H1 (cell line): ENCODE data around the gene ADRA2C. TPM values are rescaled to one million over a fixed set of nuclear protein-coding genes. Genes with fewer than 3 reads are reported as not detected.

Source experiments
- RNF2 ChIP-seq: fragments of 200-900, 300-1000 bp; sonication (generic); IDR thresholded peaks from 2 replicates; pipeline ENCODE4 v1.7.1; 2016; ENCODE audit warnings: borderline replicate concordance, low read depth, mild to moderate bottlenecking, antibody characterized with exemption, low read length; ENCODE audit not compliant: poor library complexity, severe bottlenecking; ENCODE audit errors: missing control alignments
- TCF12 ChIP-seq: IDR thresholded peaks from 2 replicates; pipeline ENCODE4 v1.6.1; 2011; ENCODE audit warnings: low read depth, mild to moderate bottlenecking, low read length
- polyA plus RNA-seq, 7 experiments: library from polyadenylated mRNA; depleted of rRNA in 3 of 7; stranded (reverse) in 5 of 7; unstranded in 2 of 7; fragments of >200 nt in 5 of 7; fragments of 200-250 nt in 2 of 7; gene quantifications; 1 replicate in 5 of 7; 2 replicates in 1 of 7; 4 replicates in 1 of 7; pipeline versions ENCODE4 v1.2.1 to v1.2.3, GENCODE V29; 2011 to 2013; ENCODE audit warnings: missing spikeins in 2 of 7, mixed read lengths in 2 of 7
- total RNA-seq: library from RNA; stranded (reverse); fragmentation: NEBNext Ultra II Directional; extraction: Animal tissue kit (Norgen Biotek cat#: 25700); gene quantifications from 2 replicates; pipeline ENCODE4 v1.2.1, GENCODE V29; 2021
- TF ChIP-seq, protein P1 (sequence below): IDR thresholded peaks from 2 replicates; pipeline ENCODE4 v1.6.1; 2012; ENCODE audit warnings: inconsistent platforms

Gene ADRA2C
- total and polyA plus RNA-seq, 2 of the 8 experiments (the other 6 are each of a cell fraction or from before 2014, with no cell fraction given) = 14.6 to 14.8 TPM

DNA sequence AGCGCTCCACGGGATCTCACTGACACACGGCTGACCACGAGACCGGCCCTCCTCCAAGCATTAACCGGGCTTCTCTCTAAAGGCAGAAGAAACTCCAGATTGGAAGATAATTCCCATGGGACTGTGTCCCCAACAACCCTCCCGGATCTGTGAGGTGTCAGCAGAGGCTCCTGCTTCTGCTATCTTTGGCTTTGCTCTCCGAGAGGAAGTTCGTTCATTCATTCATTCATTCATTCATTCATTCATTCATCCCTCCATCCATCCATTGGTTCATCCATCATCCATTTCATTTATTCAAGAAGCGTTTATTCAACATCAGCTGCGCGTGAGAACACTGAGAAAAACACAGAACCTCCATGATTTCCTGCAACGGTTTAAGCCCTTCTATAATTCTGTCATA, 11.5 kb downstream of the ADRA2C start (continued):
- TF ChIP-seq, protein P1, sequence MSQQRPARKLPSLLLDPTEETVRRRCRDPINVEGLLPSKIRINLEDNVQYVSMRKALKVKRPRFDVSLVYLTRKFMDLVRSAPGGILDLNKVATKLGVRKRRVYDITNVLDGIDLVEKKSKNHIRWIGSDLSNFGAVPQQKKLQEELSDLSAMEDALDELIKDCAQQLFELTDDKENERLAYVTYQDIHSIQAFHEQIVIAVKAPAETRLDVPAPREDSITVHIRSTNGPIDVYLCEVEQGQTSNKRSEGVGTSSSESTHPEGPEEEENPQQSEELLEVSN = no peak
- TF ChIP-seq TCF12 (no peak), RNF2 (no peak)
